A549 (cell line): ENCODE results near the gene PHEX.

Experiments
- CTCF ChIP-seq: fragments of >200 bp; sonication (Bioruptor Twin); formaldehyde crosslinking; IDR thresholded peaks from 3 replicates; pipeline ENCODE4 v1.5.1; 2016
- EP300 ChIP-seq, 2 experiments: fragments of >200 bp; sonication (Bioruptor Twin); formaldehyde crosslinking; IDR thresholded peaks; 2 replicates in 1 of 2; 3 replicates in 1 of 2; pipeline ENCODE4 v1.6.1; 2016 to 2017
- ESRRA ChIP-seq: fragments of 150-350 bp; IDR thresholded peaks from 2 replicates; pipeline ENCODE4 v1.6.1; 2014; ENCODE audit warnings: mild to moderate bottlenecking, low read length, borderline replicate concordance
- HOXA7 ChIP-seq: fragments of 250-450 bp; sonication (Bioruptor Pico); IDR thresholded peaks from 2 replicates; pipeline ENCODE4 v1.5.0; 2020; ENCODE audit warnings: mild to moderate bottlenecking, moderate library complexity
- HOXB13 ChIP-seq: fragments of 250-450 bp; sonication (Bioruptor Pico); IDR thresholded peaks from 2 replicates; pipeline ENCODE4 v1.5.0; 2020; ENCODE audit warnings: low read depth, mild to moderate bottlenecking, moderate library complexity
- JUN ChIP-seq, 2 experiments: fragments of >200 bp; sonication (Bioruptor Twin); formaldehyde crosslinking; IDR thresholded peaks; 2 replicates in 1 of 2; 3 replicates in 1 of 2; pipeline ENCODE4 v1.6.1; 2016 to 2017
- POLR2A ChIP-seq: IDR thresholded peaks from 2 replicates; pipeline ENCODE4 v1.6.1; 2012; ENCODE audit warnings: mild to moderate bottlenecking, low read length
- REST ChIP-seq: fragments of 200-600 bp; sonication (generic); IDR thresholded peaks from 2 replicates; pipeline ENCODE4 v1.6.1; 2016; ENCODE audit warnings: antibody characterized with exemption, mild to moderate bottlenecking, moderate library complexity
- RNF2 ChIP-seq: fragments of 200-600 bp; sonication (generic); IDR thresholded peaks from 2 replicates; pipeline ENCODE4 v1.6.1; 2016; ENCODE audit warnings: low read depth, mild to moderate bottlenecking, antibody characterized with exemption, moderate library complexity, borderline replicate concordance
- SMC3 ChIP-seq: fragments of >200 bp; sonication (Bioruptor Twin); formaldehyde crosslinking; IDR thresholded peaks from 3 replicates; pipeline ENCODE4 v1.6.1; 2018; ENCODE audit warnings: inconsistent platforms
- USF2 ChIP-seq: fragments of 450-650 bp; IDR thresholded peaks from 2 replicates; pipeline ENCODE4 v1.6.1; 2014; ENCODE audit warnings: antibody characterized with exemption
- ZFP36 ChIP-seq: fragments of 450-650 bp; IDR thresholded peaks from 2 replicates; pipeline ENCODE4 v1.6.1; 2014; ENCODE audit warnings: borderline replicate concordance; ENCODE audit not compliant: partially characterized antibody

DNA sequence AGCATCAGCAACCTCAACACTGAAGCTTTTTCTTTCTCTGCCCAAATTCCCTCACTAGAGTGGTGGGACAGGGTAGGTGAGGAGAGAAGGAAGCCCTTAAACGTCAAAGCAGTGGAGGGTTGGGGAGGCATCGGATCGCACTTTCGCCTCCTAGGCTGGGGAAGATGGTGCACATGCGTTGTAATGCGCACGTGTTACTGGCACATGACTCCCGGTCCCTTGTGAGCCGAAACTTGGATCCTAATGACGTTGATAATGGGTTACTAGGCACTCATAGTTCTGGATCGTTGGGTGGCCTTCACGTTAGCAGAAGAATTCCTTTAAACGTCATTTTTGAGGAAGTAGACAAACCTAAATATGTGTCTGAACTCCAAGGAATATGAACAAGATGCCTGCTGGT, 240.5 kb downstream of the PHEX start, which contains the start of gene CBLL2:
- TF ChIP-seq HOXA7, result no peak
- no peak for TF ChIP-seq CTCF
- no peak for TF ChIP-seq RNF2
- TF ChIP-seq SMC3, result no peak
- no peak for TF ChIP-seq USF2
- no peak for TF ChIP-seq JUN (IDR thresholded peaks at IDR 0.05)
- no peak for TF ChIP-seq EP300 (IDR thresholded peaks at IDR 0.05)
- TF ChIP-seq POLR2A, result no peak
- no peak for TF ChIP-seq REST
- TF ChIP-seq ESRRA, result no peak
- TF ChIP-seq ZFP36, result no peak
- TF ChIP-seq HOXB13, result no peak
